LNCAP (cell line): Measurements from ENCODE around the gene CA10.

Experiments used
- TF ChIP-seq, protein P1 (sequence below): fragments of 450-650 bp; IDR thresholded peaks from 2 replicates; pipeline ENCODE4 v1.5.1; 2017; ENCODE audit warnings: mild to moderate bottlenecking

CA10 gene

DNA sequence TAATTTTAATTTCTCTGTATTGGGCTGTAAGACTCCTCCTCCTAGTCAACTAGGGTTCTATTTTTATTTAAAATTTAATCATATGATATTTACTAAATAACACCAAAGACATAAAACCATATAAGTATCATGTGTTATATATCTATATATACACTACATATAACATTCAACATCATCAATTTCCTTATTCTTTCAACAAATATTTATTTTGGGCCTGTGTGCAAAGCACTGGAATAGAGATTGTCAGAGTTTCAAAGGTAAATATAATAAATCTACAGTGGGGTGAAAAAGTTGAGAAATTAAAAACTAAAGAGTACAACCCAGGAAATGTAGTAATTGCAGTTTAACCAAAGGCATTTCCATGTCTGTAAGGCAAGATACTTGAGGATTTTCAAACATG, 364.0 kb downstream of the CA10 start:
- TF ChIP-seq, protein P1, sequence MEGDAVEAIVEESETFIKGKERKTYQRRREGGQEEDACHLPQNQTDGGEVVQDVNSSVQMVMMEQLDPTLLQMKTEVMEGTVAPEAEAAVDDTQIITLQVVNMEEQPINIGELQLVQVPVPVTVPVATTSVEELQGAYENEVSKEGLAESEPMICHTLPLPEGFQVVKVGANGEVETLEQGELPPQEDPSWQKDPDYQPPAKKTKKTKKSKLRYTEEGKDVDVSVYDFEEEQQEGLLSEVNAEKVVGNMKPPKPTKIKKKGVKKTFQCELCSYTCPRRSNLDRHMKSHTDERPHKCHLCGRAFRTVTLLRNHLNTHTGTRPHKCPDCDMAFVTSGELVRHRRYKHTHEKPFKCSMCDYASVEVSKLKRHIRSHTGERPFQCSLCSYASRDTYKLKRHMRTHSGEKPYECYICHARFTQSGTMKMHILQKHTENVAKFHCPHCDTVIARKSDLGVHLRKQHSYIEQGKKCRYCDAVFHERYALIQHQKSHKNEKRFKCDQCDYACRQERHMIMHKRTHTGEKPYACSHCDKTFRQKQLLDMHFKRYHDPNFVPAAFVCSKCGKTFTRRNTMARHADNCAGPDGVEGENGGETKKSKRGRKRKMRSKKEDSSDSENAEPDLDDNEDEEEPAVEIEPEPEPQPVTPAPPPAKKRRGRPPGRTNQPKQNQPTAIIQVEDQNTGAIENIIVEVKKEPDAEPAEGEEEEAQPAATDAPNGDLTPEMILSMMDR, result no peak

DNA sequence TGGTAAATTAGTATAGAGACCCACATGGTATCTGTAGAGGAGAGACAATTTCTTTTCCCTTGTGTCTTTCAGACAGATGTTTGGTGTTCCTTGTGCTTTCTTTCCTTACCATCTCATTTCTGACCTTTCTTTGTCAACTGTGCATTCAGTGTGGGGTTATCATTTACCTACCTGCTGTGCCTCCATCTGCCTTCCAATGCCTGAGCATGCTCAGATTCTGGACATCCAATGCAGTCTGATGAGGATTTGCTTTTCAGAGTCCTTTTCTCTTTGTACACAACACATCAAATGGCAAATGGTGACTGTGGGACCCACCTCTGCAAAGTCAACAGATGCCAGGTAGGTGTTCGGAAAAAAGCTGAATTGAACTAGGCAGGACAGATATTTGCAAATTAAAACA, 364.8 kb downstream of the CA10 start:
- TF ChIP-seq, protein P1, result no peak

DNA sequence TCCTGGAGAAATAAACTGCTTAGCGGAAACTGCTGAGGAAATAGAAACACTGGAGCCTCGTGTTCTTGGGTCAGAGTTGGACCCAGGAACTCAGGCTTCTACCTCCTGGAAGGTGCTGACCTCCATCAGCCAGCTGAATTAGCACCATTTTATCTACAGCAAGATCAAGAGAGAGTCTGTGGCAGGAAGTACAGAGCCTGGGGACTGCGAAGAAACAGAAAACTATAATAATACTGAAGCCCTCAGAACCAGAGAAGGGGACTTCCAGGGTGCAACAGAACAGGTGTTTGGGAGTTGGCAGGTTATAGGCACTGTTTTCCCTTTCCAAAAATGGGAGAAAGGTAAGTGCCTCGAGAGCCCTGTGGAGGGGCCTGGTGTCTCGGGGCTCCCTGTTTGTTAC, 379.7 kb downstream of the CA10 start:
- TF ChIP-seq, protein P1, result no peak

DNA sequence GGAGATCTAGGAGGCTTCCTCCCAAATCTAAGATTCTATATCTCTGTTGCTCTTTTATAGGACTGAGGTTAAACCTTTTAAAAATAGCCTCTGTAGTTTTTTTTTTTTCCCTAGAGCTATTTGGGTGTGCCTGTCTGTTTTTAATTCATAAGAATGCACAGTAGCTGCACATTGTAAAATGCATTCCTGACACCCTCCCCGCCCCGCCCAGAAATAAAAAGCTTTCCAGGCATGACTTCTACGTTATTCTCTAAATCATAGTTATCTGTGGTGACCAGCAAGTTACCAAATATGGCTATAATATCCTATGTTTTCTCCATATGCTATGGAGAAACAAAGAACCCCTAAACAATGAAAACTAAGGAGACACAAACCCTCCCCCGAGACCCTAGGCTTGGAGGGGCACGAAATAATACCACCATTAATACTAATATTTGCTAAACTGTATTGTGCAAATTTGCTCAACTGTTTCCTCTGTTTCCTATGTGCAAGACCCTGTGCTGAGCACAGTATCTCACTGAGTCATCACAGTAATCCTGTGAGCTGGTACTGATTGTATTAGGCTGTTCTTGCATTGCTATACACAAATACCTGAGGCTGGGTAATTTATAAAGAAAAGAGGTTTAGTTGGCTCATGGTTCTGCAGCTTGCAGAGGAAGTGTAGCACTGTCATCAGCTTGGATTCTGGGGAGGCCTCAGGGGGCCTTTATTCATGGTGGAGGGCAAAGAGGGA, 388.3 kb downstream of the CA10 start:
- TF ChIP-seq, protein P1, result no peak

DNA sequence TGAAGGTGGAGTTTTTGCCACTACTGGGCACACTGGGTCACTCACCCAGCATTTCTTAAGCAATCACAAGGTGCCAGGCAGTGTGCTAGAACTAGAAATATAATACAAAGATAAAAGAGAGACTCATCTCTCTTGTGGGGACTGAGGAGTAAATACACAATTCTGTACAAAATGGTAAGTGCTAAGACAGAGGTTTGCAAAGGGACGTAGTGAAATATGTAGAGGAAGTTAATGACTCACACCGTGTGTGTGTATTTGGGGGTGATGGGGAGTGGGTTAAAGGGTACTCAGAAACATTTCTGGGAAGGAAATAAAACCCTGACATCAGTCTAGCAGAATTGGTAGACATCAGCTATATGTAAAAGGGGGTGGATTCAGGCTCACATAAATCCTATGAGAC, 389.3 kb downstream of the CA10 start:
- TF ChIP-seq, protein P1, result no peak

DNA sequence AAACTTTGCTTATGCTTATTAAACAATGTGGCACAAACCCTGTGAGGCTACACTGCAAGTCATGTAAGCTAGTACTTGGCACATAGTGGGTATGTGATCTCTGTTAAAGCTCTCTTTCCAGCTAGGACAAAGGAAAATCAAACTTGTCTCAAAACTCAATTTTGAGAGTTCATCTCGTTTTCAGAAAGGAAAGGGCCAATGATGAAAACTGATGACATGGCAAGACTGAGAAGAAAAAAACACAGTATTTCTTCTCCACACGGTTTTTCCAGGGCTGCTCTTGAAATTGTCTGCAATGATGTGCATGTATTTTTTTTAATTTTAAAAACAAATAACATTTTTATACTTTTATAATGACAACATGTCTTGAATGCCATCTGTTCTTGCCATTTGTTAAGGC, 389.8 kb downstream of the CA10 start:
- TF ChIP-seq, protein P1, result no peak

DNA sequence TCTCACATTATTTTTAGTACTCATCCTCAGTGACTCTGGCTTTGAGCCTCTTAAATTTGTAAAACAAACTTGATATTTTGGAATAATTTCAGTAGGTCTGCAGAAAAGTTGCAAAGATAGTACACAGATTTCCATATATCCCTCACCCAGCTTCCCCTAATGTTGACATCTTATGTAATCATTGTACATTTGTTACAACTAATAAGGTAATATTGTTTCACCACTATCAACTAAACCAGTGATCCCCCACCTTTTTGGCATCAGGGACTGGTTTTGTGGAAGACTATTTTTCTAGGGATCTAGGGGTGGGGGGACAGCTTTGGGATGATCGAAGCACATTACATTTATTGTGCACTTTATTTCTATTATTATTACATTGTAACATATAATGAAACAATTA, 391.2 kb downstream of the CA10 start:
- TF ChIP-seq, protein P1, result no peak
